HCT116 (cell line): ENCODE results near the gene LMAN1L.
"Not testable (repeated sequence)": the region's sequence is repeated elsewhere in the genome, so short reads cannot be mapped to it uniquely, and the experiment has no call there.

ENCODE experiments used
- CTCF ChIP-seq, 3 experiments: fragments of 200-600 bp in 1 of 3; sonication (generic) in 1 of 3; IDR thresholded peaks in 2 of 3; conservative IDR thresholded peaks in 1 of 3; 2 replicates each; pipeline ENCODE4 v1.5.1; 2012 to 2017; ENCODE audit warnings: low read depth in 2 of 3, low read length in 2 of 3, antibody characterized with exemption in 1 of 3, borderline replicate concordance in 1 of 3, control low read depth in 1 of 3, mild to moderate bottlenecking in 1 of 3, mixed read lengths in 1 of 3, mixed run types in 1 of 3, moderate library complexity in 1 of 3; ENCODE audit not compliant: insufficient read depth in 1 of 3
- JUND ChIP-seq: IDR thresholded peaks from 2 replicates; pipeline ENCODE4 v1.6.1; 2012
- POLR2AphosphoS5 ChIP-seq: IDR thresholded peaks from 2 replicates; pipeline ENCODE4 v1.6.1; 2011; ENCODE audit warnings: mild to moderate bottlenecking, low read depth, low read length, moderate library complexity
- ZFX ChIP-seq: fragments of 450-650 bp; IDR thresholded peaks from 2 replicates; pipeline ENCODE4 v1.6.1; 2017

- TF ChIP-seq CTCF (IDR thresholded peaks at IDR 0.05 in 2 of 3, conservative IDR thresholded peaks at IDR 0.05 in 1 of 3; ENCODE audit: borderline replicate concordance in 1 of 3, insufficient read depth in 1 of 3, low read depth in 2 of 3, low read length in 2 of 3); JUND; ZFX; POLR2AphosphoS5: not testable (repeated sequence)
Observed at GRCh38 chr15:74786081-74786480, 26.6 kb upstream of the LMAN1L start.
